NCI-H1105 treated with DMSO at 0.1 percent for 48 hours (cell line): ENCODE results near the gene IER5L.
"Not testable (repeated sequence)": the region's sequence is repeated elsewhere in the genome, so short reads cannot be mapped to it uniquely, and the experiment has no call there.

Experiments
- DNase-seq: peaks from one replicate; lab custom pipeline; 2025; lab: John Stamatoyannopoulos, UW

IER5L gene

GRCh38 chr9:129138476-129139232, 39.4 kb downstream of the IER5L start:
- no peak for DNase-seq

- DNase-seq, result no peak
These were observed 40.0 kb downstream of the IER5L start for GRCh38 chr9:129138144-129138462.

- DNase-seq, result no peak
These were observed 40.5 kb downstream of the IER5L start for GRCh38 chr9:129137292-129138143.

GRCh38 chr9:129136446-129137035, 41.5 kb downstream of the IER5L start:
- DNase-seq, result no peak

- no peak for DNase-seq
These were observed 42.6 kb downstream of the IER5L start for GRCh38 chr9:129135476-129135875.

GRCh38 chr9:129133082-129133481, 45.0 kb downstream of the IER5L start:
- DNase-seq, result no peak

GRCh38 chr9:129131300-129132145, 46.5 kb downstream of the IER5L start:
- DNase-seq, result peak; percentile 51

- DNase-seq, result no peak
These were observed 47.3 kb downstream of the IER5L start for GRCh38 chr9:129130791-129131190.

GRCh38 chr9:129130271-129130670, 47.8 kb downstream of the IER5L start:
- DNase-seq, result not testable (repeated sequence)

- no peak for DNase-seq
These were observed 49.4 kb downstream of the IER5L start for GRCh38 chr9:129128689-129129088.

GRCh38 chr9:129126749-129127618, 51.1 kb downstream of the IER5L start:
- DNase-seq, result no peak
